Right atrium auricular region (tissue), 2 donors: Measurements from ENCODE around the gene TMEM11. TPM values are rescaled to one million over a fixed set of nuclear protein-coding genes. Genes with fewer than 3 reads are reported as not detected.

Experiments used
- DNase-seq: peaks from one replicate; pipeline ENCODE4 v3.0.0-alpha.2; 2019; ENCODE audit warnings: low spot score
- H3K27ac ChIP-seq, 2 donors: fragments of 200-600 bp; sonication (generic); 1 replicate in 1 of 2; 2 replicates in 1 of 2; pipeline ENCODE4 v1.5.1; 2016 to 2019
- H3K27me3 ChIP-seq, 2 donors: fragments of 200-600 bp; sonication (generic); one replicate each; pipeline versions ENCODE4 v1.5.1 to v1.6.0; 2017 to 2019
- H3K36me3 ChIP-seq: fragments of 200-600 bp; sonication (generic); one replicate; pipeline ENCODE4 v1.5.1; 2016
- H3K4me1 ChIP-seq, 2 donors: fragments of 200-600 bp; sonication (generic); one replicate each; pipeline versions ENCODE4 v1.5.1 to v1.6.0; 2017 to 2019
- H3K4me3 ChIP-seq, 2 donors: fragments of 200-600 bp; sonication (generic); 1 replicate in 1 of 2; 2 replicates in 1 of 2; pipeline ENCODE4 v1.5.1; 2017 to 2019; ENCODE audit warnings: mild to moderate bottlenecking in 1 of 2, moderate library complexity in 1 of 2
- H3K9me3 ChIP-seq, 2 donors: fragments of 200-600 bp; sonication (generic); one replicate each; pipeline ENCODE4 v1.5.1; 2019
- CTCF ChIP-seq, 2 donors: fragments of 200-600 bp; sonication (generic); IDR thresholded peaks; one replicate each; pipeline ENCODE4 v1.5.1; 2019; ENCODE audit warnings: antibody characterized with exemption in 2 of 2
- total RNA-seq, 2 donors: library from RNA; depleted of rRNA; stranded (reverse); fragments of >200 nt; gene quantifications; one replicate each; pipeline ENCODE4 v1.1.0, GENCODE V29; 2016

The TMEM11 gene
- total RNA-seq, 2 donors from 2014 or later, result 25.5 to 27.2 TPM

- H3K4me3 ChIP-seq, result no peak overlapping the region
- H3K27me3 ChIP-seq, result no peaks in the 10 kb centered on the region
- DNase-seq, result no peak
- no peak overlapping the region for H3K27ac ChIP-seq
- peaks cover 24% of the 10 kb centered on the region for H3K36me3 ChIP-seq
- TF ChIP-seq CTCF (IDR thresholded peaks at IDR 0.05), result no peak
- no peaks in the 10 kb centered on the region for H3K9me3 ChIP-seq
- H3K4me1 ChIP-seq, result peaks cover 0 to 4% of the 10 kb centered on the region in 2 donors
Observed at GRCh38 chr17:21184570-21184969, 29.4 kb downstream of the TMEM11 start.

- Histone ChIP-seq H3K27ac (no peak overlapping the region), H3K27me3 (no peaks in the 10 kb centered on the region), H3K4me1 (peaks cover 0 to 4% of the 10 kb centered on the region in 2 donors), H3K4me3 (no peak overlapping the region), H3K9me3 (no peaks in the 10 kb centered on the region), H3K36me3 (peaks cover 24% of the 10 kb centered on the region)
- TF ChIP-seq CTCF (IDR thresholded peaks at IDR 0.05), result no peak
- no peak for DNase-seq
Observed at GRCh38 chr17:21183468-21183867, 30.5 kb downstream of the TMEM11 start.

GRCh38 chr17:21177854-21178600, 35.9 kb downstream of the TMEM11 start:
- Histone ChIP-seq H3K9me3 (no peaks in the 10 kb centered on the region), H3K4me3 (no peak overlapping the region), H3K36me3 (peaks cover 3% of the 10 kb centered on the region), H3K27ac (no peak overlapping the region), H3K27me3 (no peaks in the 10 kb centered on the region), H3K4me1 (peaks cover 0 to 25% of the 10 kb centered on the region in 2 donors)
- no peak for DNase-seq
- TF ChIP-seq CTCF (IDR thresholded peaks at IDR 0.05), result no peak

GRCh38 chr17:21177401-21177800, 36.6 kb downstream of the TMEM11 start:
- Histone ChIP-seq H3K27ac (no peak overlapping the region), H3K9me3 (no peaks in the 10 kb centered on the region), H3K27me3 (no peaks in the 10 kb centered on the region), H3K4me1 (peaks cover 0 to 32% of the 10 kb centered on the region in 2 donors), H3K4me3 (no peak overlapping the region), H3K36me3 (peaks cover 9% of the 10 kb centered on the region)
- DNase-seq, result no peak
- no peak for TF ChIP-seq CTCF (IDR thresholded peaks at IDR 0.05)

GRCh38 chr17:21176773-21177395, 37.1 kb downstream of the TMEM11 start:
- Histone ChIP-seq H3K9me3 (no peaks in the 10 kb centered on the region), H3K36me3 (peaks cover 12% of the 10 kb centered on the region), H3K4me1 (peaks cover 0 to 36% of the 10 kb centered on the region in 2 donors), H3K27me3 (no peaks in the 10 kb centered on the region), H3K4me3 (no peak overlapping the region), H3K27ac (no peak overlapping the region)
- TF ChIP-seq CTCF (IDR thresholded peaks at IDR 0.05), result no peak
- no peak for DNase-seq
